ENCODE measurements around the gene KLK4.

The KLK4 gene

DNA sequence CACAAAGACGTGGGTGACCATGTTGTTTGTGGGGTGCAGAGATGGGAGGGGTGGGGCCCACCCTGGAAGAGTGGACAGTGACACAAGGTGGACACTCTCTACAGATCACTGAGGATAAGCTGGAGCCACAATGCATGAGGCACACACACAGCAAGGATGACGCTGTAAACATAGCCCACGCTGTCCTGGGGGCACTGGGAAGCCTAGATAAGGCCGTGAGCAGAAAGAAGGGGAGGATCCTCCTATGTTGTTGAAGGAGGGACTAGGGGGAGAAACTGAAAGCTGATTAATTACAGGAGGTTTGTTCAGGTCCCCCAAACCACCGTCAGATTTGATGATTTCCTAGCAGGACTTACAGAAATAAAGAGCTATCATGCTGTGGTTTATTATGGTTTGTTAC is 32.3 kb downstream of the KLK4 start:
- no peak for DNase-seq

GRCh38 chr19:50877338-50877737 is 33.9 kb downstream of the KLK4 start:
- no peak for DNase-seq

- DNase-seq = no peak
Observed at GRCh38 chr19:50876456-50876855, 34.7 kb downstream of the KLK4 start.

- no peak for DNase-seq
Observed at GRCh38 chr19:50875795-50876422, 35.3 kb downstream of the KLK4 start.

DNA sequence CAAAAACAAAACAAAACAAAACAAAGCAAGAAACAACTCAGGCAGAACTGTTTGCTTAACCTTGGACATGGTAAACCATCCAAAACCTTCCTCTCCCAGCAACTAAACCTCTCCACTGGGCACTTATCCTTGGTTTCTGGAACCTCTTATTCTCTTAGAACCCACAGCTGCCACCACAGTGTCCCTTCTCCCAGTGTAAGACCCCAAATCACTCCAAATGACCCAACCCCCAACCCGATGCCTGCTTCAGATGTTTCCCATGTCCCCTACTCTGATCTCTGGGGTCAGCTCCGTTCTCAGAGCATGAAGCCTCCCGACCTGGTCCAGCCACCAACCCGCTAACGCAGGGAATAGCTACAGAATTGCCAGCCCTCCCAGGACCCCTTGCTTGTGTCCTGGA is 37.0 kb downstream of the KLK4 start:
- no peak for DNase-seq

- DNase-seq = no peak
Observed at GRCh38 chr19:50873056-50873455, 38.1 kb downstream of the KLK4 start, which contains the start of gene KLK2. Gene KLK2, plus strand, starts transcription at chr19:50873439. Its CDS starts 35 bp downstream, at chr19:50873474.

DNA sequence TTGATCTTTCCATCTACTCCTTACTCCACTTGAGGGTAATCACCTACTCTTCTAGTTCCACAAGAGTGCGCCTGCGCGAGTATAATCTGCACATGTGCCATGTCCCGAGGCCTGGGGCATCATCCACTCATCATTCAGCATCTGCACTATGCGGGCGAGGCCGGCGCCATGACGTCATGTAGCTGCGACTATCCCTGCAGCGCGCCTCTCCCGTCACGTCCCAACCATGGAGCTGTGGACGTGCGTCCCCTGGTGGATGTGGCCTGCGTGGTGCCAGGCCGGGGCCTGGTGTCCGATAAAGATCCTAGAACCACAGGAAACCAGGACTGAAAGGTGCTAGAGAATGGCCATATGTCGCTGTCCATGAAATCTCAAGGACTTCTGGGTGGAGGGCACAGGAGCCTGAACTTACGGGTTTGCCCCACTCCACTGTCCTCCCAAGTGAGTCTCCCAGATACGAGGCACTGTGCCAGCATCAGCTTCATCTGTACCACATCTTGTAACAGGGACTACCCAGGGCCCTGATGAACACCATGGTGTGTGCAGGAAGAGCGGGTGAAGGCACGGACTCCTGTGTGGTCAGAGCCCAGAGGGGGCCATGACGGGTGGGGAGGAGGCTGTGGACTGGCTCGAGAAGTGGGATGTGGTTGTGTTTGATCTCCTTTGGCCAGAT is 40.6 kb downstream of the KLK4 start:
- DNase-seq = no peak

DNA sequence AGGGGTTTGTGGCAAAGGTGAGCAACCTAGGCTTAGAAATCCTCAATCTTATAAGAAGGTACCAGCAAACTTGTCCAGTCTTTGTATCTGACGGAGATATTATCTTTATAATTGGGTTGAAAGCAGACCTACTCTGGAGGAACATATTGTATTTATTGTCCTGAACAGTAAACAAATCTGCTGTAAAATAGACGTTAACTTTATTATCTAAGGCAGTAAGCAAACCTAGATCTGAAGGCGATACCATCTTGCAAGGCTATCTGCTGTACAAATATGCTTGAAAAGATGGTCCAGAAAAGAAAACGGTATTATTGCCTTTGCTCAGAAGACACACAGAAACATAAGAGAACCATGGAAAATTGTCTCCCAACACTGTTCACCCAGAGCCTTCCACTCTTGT is 41.7 kb downstream of the KLK4 start:
- DNase-seq = no peak

- no peak for DNase-seq
Observed at GRCh38 chr19:50861496-50862286, 49.5 kb downstream of the KLK4 start.

- DNase-seq = no peak
Observed at GRCh38 chr19:50861010-50861409, 50.2 kb downstream of the KLK4 start.

DNA sequence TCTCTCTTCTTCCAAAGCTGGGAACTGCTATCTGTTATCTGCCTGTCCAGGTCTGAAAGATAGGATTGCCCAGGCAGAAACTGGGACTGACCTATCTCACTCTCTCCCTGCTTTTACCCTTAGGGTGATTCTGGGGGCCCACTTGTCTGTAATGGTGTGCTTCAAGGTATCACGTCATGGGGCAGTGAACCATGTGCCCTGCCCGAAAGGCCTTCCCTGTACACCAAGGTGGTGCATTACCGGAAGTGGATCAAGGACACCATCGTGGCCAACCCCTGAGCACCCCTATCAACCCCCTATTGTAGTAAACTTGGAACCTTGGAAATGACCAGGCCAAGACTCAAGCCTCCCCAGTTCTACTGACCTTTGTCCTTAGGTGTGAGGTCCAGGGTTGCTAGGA is 51.3 kb downstream of the KLK4 start:
- no peak for DNase-seq

GRCh38 chr19:50858886-50859285 is 52.3 kb downstream of the KLK4 start:
- DNase-seq = no peak

DNA sequence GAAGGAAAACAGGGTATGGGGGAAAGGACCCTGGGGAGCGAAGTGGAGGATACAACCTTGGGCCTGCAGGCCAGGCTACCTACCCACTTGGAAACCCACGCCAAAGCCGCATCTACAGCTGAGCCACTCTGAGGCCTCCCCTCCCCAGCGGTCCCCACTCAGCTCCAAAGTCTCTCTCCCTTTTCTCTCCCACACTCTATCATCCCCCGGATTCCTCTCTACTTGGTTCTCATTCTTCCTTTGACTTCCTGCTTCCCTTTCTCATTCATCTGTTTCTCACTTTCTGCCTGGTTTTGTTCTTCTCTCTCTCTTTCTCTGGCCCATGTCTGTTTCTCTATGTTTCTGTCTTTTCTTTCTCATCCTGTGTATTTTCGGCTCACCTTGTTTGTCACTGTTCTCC is 53.8 kb downstream of the KLK4 start:
- no peak for DNase-seq

Measured in activated T-cell treated with anti-CD3 and anti-CD28 coated beads for 4 hours (primary cell).